Sigmoid colon (tissue), 7 donors: Measurements from ENCODE around the gene SUPT3H. TPM values are rescaled to one million over a fixed set of nuclear protein-coding genes. Genes with fewer than 3 reads are reported as not detected.

ENCODE experiments used
- DNase-seq: peaks from one replicate; pipeline ENCODE4 v3.0.0-alpha.2; 2019
- H3K27ac ChIP-seq, 4 donors: fragments of 200-600 bp; sonication (generic); one replicate each; pipeline ENCODE4 v1.5.1; 2016 to 2019; ENCODE audit warnings: mild to moderate bottlenecking in 1 of 4
- H3K27me3 ChIP-seq, 3 donors: fragments of 200-600 bp; sonication (generic); one replicate each; pipeline ENCODE4 v1.5.1; 2019; ENCODE audit warnings: mild to moderate bottlenecking in 1 of 3
- H3K36me3 ChIP-seq, 4 donors: fragments of 200-600 bp; sonication (generic); one replicate each; pipeline ENCODE4 v1.5.1; 2016 to 2019
- H3K4me1 ChIP-seq, 4 donors: fragments of 200-600 bp; sonication (generic); one replicate each; pipeline ENCODE4 v1.5.1; 2017 to 2019
- H3K4me3 ChIP-seq, 4 donors: fragments of 200-600 bp; sonication (generic); one replicate each; pipeline ENCODE4 v1.5.1; 2017 to 2019; ENCODE audit warnings: mild to moderate bottlenecking in 2 of 4, moderate library complexity in 1 of 4
- H3K9me3 ChIP-seq, 4 donors: fragments of 200-600 bp in 3 of 4; sonication (generic) in 3 of 4; one replicate each; pipeline versions ENCODE4 v1.5.1 to v1.6.1; 2013 to 2019
- CTCF ChIP-seq, 4 experiments: fragments of 450-650 bp in 3 of 4; fragments of 200-600 bp in 1 of 4; IDR thresholded peaks; one replicate each; pipeline ENCODE4 v1.5.1; 2016 to 2019; ENCODE audit warnings: antibody characterized with exemption in 4 of 4, mild to moderate bottlenecking in 3 of 4, moderate library complexity in 2 of 4
- EP300 ChIP-seq, 4 donors: sonication (generic); formaldehyde crosslinking; IDR thresholded peaks; one replicate each; pipeline ENCODE4 v1.6.1; 2017; ENCODE audit warnings: antibody characterized with exemption in 4 of 4
- POLR2A ChIP-seq, 2 donors: fragments of 450-650 bp; IDR thresholded peaks; one replicate each; pipeline ENCODE4 v1.6.1; 2016; ENCODE audit warnings: antibody characterized with exemption in 2 of 2, mild to moderate bottlenecking in 2 of 2, moderate library complexity in 2 of 2
- POLR2AphosphoS5 ChIP-seq, 4 donors: sonication (generic); formaldehyde crosslinking; IDR thresholded peaks; one replicate each; pipeline ENCODE4 v1.6.1; 2017; ENCODE audit warnings: antibody characterized with exemption in 4 of 4
- WGBS, 2 donors: extraction: QIAGEN DNeasy Blood & Tissue Kit; methylation state at CpG; one replicate each; pipeline ENCODE4 v1.1.7; 2013; 5-methylcytosine and 5-hydroxymethylcytosine counted together
- intact Hi-C: fragments of 100-400 bp; cut with DNase I; formaldehyde crosslinking; loops from one replicate; pipeline ENCODE4 v1.15.1; 2023
- polyA plus RNA-seq, 3 donors: library from polyadenylated mRNA; stranded (reverse); fragments of 200-250 nt; gene quantifications; one replicate each; pipeline ENCODE4 v1.2.3, GENCODE V29; 2013
- total RNA-seq, 4 donors: library from RNA; depleted of rRNA; stranded (reverse); fragments of >200 nt; gene quantifications; one replicate each; pipeline ENCODE4 v1.1.0, GENCODE V29; 2016
- donor health status: healthy with polysubstance abuse.
- donor health status: Bipolar disorder and iron deficiency.
- donor health status: healthy.

Gene SUPT3H
- total and polyA plus RNA-seq, 7 donors = 1.6 to 18.2 (median 10.6) TPM

GRCh38 chr6:45002390-45003105, 375.2 kb downstream of the SUPT3H start:
- Histone ChIP-seq H3K4me1 (peaks cover 0 to 4% (median 0%) of the 10 kb centered on the region in 4 donors), H3K36me3 (no peaks in the 10 kb centered on the region), H3K4me3 (no peak overlapping the region), H3K27ac (no peak overlapping the region), H3K9me3 (no peaks in the 10 kb centered on the region), H3K27me3 (no peaks in the 10 kb centered on the region)
- intact Hi-C loops = no loop called here
- DNase-seq = no peak
- TF ChIP-seq CTCF (IDR thresholded peaks at IDR 0.05) (no peak), POLR2AphosphoS5 (IDR thresholded peaks at IDR 0.05) (no peak), POLR2A (IDR thresholded peaks at IDR 0.05) (no peak), EP300 (IDR thresholded peaks at IDR 0.05) (no peak)

GRCh38 chr6:45001663-45002062, 376.1 kb downstream of the SUPT3H start:
- TF ChIP-seq POLR2AphosphoS5 (IDR thresholded peaks at IDR 0.05) = no peak
- intact Hi-C loops = no loop called here
- H3K27ac ChIP-seq = no peak overlapping the region
- WGBS, 2 donors = 68 to 72% methylated on average over 1 of the region's 1 CpG
- no peak overlapping the region for H3K4me3 ChIP-seq
- peaks cover 0 to 4% (median 0%) of the 10 kb centered on the region in 4 donors for H3K4me1 ChIP-seq
- no peaks in the 10 kb centered on the region for H3K36me3 ChIP-seq
- H3K9me3 ChIP-seq = no peaks in the 10 kb centered on the region
- no peak for DNase-seq
- no peaks in the 10 kb centered on the region for H3K27me3 ChIP-seq

GRCh38 chr6:45000833-45001232, 376.9 kb downstream of the SUPT3H start:
- DNase-seq = no peak
- no peak for TF ChIP-seq POLR2A (IDR thresholded peaks at IDR 0.05)
- no peak for TF ChIP-seq CTCF (IDR thresholded peaks at IDR 0.05)
- TF ChIP-seq EP300 (IDR thresholded peaks at IDR 0.05) = no peak
- no peak for TF ChIP-seq POLR2AphosphoS5 (IDR thresholded peaks at IDR 0.05)
- H3K9me3 ChIP-seq = no peaks in the 10 kb centered on the region
- H3K27ac ChIP-seq = no peak overlapping the region
- intact Hi-C loops = no loop called here
- H3K36me3 ChIP-seq = no peaks in the 10 kb centered on the region
- no peaks in the 10 kb centered on the region for H3K27me3 ChIP-seq
- H3K4me3 ChIP-seq = no peak overlapping the region
- H3K4me1 ChIP-seq = peaks cover 0 to 4% (median 0%) of the 10 kb centered on the region in 4 donors

- TF ChIP-seq POLR2A (IDR thresholded peaks at IDR 0.05) (no peak), CTCF (IDR thresholded peaks at IDR 0.05) (no peak), POLR2AphosphoS5 (IDR thresholded peaks at IDR 0.05) (no peak), EP300 (IDR thresholded peaks at IDR 0.05) (no peak)
These were observed 378.7 kb downstream of the SUPT3H start for GRCh38 chr6:44999066-44999465.

GRCh38 chr6:44995486-44996132, 382.1 kb downstream of the SUPT3H start:
- TF ChIP-seq POLR2A (IDR thresholded peaks at IDR 0.05) (no peak), CTCF (IDR thresholded peaks at IDR 0.05) (no peak), EP300 (IDR thresholded peaks at IDR 0.05) (no peak), POLR2AphosphoS5 (IDR thresholded peaks at IDR 0.05) (no peak)
- no peaks in the 10 kb centered on the region for H3K27me3 ChIP-seq
- no peak overlapping the region for H3K4me3 ChIP-seq
- WGBS, 2 donors = 95 to 96% methylated on average over 3 of the region's 3 CpGs
- no peak overlapping the region for H3K27ac ChIP-seq
- no peak for DNase-seq
- no peaks in the 10 kb centered on the region for H3K9me3 ChIP-seq
- intact Hi-C loops = no loop called here
- H3K4me1 ChIP-seq = no peaks in the 10 kb centered on the region
- no peaks in the 10 kb centered on the region for H3K36me3 ChIP-seq

More at GRCh38 chr6:44999066-44999465, 378.7 kb downstream of the SUPT3H start:
- Histone ChIP-seq H3K4me3 (no peak overlapping the region), H3K27ac (no peak overlapping the region), H3K36me3 (no peaks in the 10 kb centered on the region), H3K9me3 (no peaks in the 10 kb centered on the region), H3K4me1 (peaks cover 0 to 4% (median 0%) of the 10 kb centered on the region in 4 donors), H3K27me3 (no peaks in the 10 kb centered on the region)
- no peak for DNase-seq
- WGBS, 2 donors = 95% methylated on average over 8 of the region's 8 CpGs
- intact Hi-C loops = no loop called here
